ENCODE measurements around the gene GNG8.
"Not testable (repeated sequence)": the region's sequence is repeated elsewhere in the genome, so short reads cannot be mapped to it uniquely, and the experiment has no call there.

GNG8 gene

GRCh38 chr19:46648060-46648960, 12.3 kb upstream of the GNG8 start:
- no peak overlapping the region for H3K27ac ChIP-seq
- no peak for DNase-seq (ENCODE audit: low read depth, low spot score)

DNA sequence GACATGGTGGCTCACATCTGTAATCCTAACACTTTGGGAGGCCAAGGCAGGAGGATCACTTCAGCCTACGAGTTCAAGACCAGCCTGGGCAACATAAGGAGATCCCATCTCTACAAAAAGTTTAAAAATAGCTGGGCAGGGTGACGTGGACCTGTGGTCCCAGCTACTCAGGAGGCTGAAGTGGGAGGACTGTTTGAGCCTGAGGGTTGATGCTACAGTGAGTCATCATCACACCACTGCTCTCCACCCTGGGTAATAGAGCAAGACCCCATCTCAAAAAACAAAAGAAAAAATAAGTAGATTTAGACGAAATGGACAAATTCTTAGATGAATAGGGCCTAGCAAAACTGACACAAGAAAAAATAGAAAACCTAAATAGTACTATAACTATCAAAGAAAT, 10.4 kb upstream of the GNG8 start:
- H3K27ac ChIP-seq, result no peak overlapping the region
- no peak for DNase-seq (ENCODE audit: low read depth, low spot score)

DNA sequence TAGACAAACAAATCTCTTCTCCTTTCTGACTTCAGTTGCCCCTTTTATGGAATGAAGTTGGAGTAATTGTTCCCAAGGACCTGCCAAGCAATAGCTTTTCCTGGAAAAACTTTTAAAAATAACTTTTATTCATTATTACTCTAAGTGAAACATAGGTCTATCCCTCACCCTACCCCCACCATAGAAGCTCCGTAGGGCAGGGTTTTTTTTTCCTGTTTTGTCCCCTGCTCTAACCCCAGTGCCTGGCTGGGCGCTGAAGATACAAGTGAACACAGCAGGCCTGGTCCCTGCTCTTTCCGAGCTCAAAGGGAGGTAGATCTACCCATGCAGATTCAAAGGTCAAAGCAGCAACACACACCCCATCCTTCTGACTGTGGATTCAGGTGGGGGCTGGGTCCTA, 8.7 kb upstream of the GNG8 start:
- H3K27ac ChIP-seq, result no peak overlapping the region
- no peak for DNase-seq (ENCODE audit: low read depth, low spot score)

GRCh38 chr19:46640656-46641055, 4.7 kb upstream of the GNG8 start:
- no peak for DNase-seq (ENCODE audit: low read depth, low spot score)
- no peak overlapping the region for H3K27ac ChIP-seq

GRCh38 chr19:46639358-46640182, 3.6 kb upstream of the GNG8 start:
- no peak for DNase-seq (ENCODE audit: low read depth, low spot score)
- H3K27ac ChIP-seq, result no peak overlapping the region

GRCh38 chr19:46637224-46637623, 1.2 kb upstream of the GNG8 start:
- no peak for DNase-seq (ENCODE audit: low read depth, low spot score)
- H3K27ac ChIP-seq, result no peak overlapping the region

DNA sequence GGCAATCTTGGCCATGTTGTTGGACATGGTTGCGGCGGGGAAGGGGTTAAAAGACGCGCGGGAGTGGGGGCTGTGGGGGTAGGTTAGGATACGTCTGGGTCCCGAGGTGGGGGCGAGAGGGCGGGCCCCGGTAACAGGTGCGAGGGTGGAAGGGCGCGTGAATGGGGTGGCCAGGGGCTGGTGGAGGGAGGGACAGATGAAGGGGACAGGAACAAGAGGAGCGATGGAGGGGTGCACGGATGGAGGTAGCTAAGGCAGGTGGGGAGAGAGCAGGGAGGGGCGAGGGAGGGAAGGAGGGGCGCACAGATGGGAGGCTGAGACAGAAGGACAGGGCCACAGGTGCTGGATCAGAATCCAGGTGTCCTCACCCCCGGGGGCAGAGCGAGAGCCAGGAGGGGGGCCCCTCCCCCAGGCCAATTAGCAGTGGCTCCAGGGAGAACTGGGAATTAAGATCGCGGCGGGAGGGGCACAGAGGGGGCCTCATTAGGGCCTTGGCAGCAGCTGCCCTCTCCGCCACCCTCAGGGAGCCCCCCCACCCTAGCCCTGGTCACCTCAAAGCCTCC, 1.3 kb downstream of the GNG8 start:
- DNase-seq (ENCODE audit: low read depth, low spot score), result no peak

GRCh38 chr19:46634045-46634655, 1.9 kb downstream of the GNG8 start:
- H3K27ac ChIP-seq, result no peak overlapping the region
- peak; percentile 48 for DNase-seq (ENCODE audit: low read depth, low spot score)

More for the DNA sequence above, 1.3 kb downstream of the GNG8 start:
- no peak overlapping the region for H3K27ac ChIP-seq

GRCh38 chr19:46633130-46633529, 2.9 kb downstream of the GNG8 start:
- no peak overlapping the region for H3K27ac ChIP-seq
- DNase-seq (ENCODE audit: low read depth, low spot score), result no peak

GRCh38 chr19:46631481-46631880, 4.5 kb downstream of the GNG8 start:
- DNase-seq (ENCODE audit: low read depth, low spot score), result no peak
- H3K27ac ChIP-seq, result no peak overlapping the region

- no peak overlapping the region for H3K27ac ChIP-seq
- DNase-seq (ENCODE audit: low read depth, low spot score), result no peak
Observed at GRCh38 chr19:46630586-46631205, 5.3 kb downstream of the GNG8 start.

GRCh38 chr19:46629546-46630025, 6.4 kb downstream of the GNG8 start:
- DNase-seq (ENCODE audit: low read depth, low spot score), result no peak
- no peak overlapping the region for H3K27ac ChIP-seq

DNA sequence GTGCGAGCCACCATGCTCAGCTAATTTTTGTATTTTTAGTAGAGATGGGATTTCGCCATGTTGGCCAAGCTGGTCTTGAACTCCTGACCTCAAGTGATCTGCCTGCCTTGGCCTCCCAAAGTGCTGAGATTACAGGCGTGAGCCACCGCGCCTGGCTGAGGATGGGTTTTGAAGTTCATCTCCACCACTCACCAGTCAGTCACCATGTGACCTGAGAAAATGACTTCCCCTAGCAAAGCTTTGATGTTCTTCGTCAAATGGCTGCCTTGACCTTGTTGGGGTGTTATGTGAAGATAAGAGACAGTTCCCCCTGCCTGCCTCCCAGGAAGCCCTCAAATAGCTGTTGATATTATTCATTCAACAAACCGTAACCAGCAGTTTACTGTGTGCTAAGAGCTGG, 7.0 kb downstream of the GNG8 start:
- DNase-seq (ENCODE audit: low read depth, low spot score); H3K27ac ChIP-seq: not testable (repeated sequence)

GRCh38 chr19:46626446-46626845, 9.6 kb downstream of the GNG8 start:
- DNase-seq (ENCODE audit: low read depth, low spot score), result no peak

GRCh38 chr19:46625731-46626130, 10.3 kb downstream of the GNG8 start:
- H3K27ac ChIP-seq, result no peak overlapping the region
- DNase-seq (ENCODE audit: low read depth, low spot score), result no peak

More at GRCh38 chr19:46626446-46626845, 9.6 kb downstream of the GNG8 start:
- H3K27ac ChIP-seq, result no peak overlapping the region

- DNase-seq (ENCODE audit: low read depth, low spot score), result no peak
Observed at GRCh38 chr19:46624958-46625661, 10.9 kb downstream of the GNG8 start, which contains the start of gene PTGIR. Gene PTGIR (minus strand): TSS chr19:46625089. CDS start chr19:46624225, 864 bp downstream.

GRCh38 chr19:46623915-46624502, 12.0 kb downstream of the GNG8 start:
- no peak overlapping the region for H3K27ac ChIP-seq
- no peak for DNase-seq (ENCODE audit: low read depth, low spot score)

More at GRCh38 chr19:46624958-46625661, 10.9 kb downstream of the GNG8 start, which contains the start of gene PTGIR:
- H3K27ac ChIP-seq, result no peak within 1 kb of the TSS

DNA sequence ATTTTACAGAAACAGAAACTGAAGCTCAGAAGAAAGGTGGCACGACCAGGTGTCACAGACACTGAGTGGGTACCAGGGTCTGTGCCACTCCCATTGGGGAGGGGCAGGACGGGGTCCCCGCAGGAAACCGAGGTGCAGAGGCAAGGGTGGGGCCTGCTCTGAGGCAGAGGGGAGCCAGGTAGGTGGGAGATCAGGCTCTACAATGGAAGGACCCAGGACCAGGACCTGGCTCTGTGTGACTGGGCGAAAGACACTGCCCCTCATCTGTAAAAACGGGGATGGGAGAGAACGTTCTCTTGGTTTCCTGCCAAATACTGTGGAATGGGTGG, 13.9 kb downstream of the GNG8 start:
- no peak overlapping the region for H3K27ac ChIP-seq
- DNase-seq (ENCODE audit: low read depth, low spot score), result no peak

Data from epithelial cell of prostate (primary cell).